Smooth muscle cell (in vitro differentiated cells): Measurements from ENCODE around the gene ATE1. TPM values are rescaled to one million over a fixed set of nuclear protein-coding genes. Genes with fewer than 3 reads are reported as not detected.
A peak's percentile ranks its signal among the peaks of the same experiment; 100 is the strongest.
"Not testable (repeated sequence)": the region's sequence is repeated elsewhere in the genome, so short reads cannot be mapped to it uniquely, and the experiment has no call there.

Experiments
- DNase-seq: peaks from one replicate; lab custom pipeline; 2025; ENCODE audit not compliant: unreplicated experiment; lab: John Stamatoyannopoulos, UW
- H2AFZ ChIP-seq: fragments of 200-600 bp; sonication (generic); 2 replicates; pipeline ENCODE4 v1.6.0; 2016; ENCODE audit warnings: antibody characterized with exemption, low read depth, mild to moderate bottlenecking
- H3F3A ChIP-seq: fragments of 200-600 bp; sonication (generic); 2 replicates; pipeline ENCODE4 v1.6.0; 2017; ENCODE audit warnings: antibody characterized with exemption, low read depth
- H3K27ac ChIP-seq: fragments of 200-600 bp; sonication (generic); 2 replicates; pipeline ENCODE4 v1.5.1; 2016; ENCODE audit warnings: low read depth, mild to moderate bottlenecking
- H3K27me3 ChIP-seq: fragments of 200-600 bp; sonication (generic); 2 replicates; pipeline ENCODE4 v1.6.1; 2016; ENCODE audit warnings: low read depth, mild to moderate bottlenecking
- H3K36me3 ChIP-seq: fragments of 200-600 bp; sonication (generic); 2 replicates; pipeline ENCODE4 v1.5.1; 2016; ENCODE audit warnings: low read depth
- H3K4me1 ChIP-seq: fragments of 200-600 bp; sonication (generic); 2 replicates; pipeline ENCODE4 v1.5.1; 2016; ENCODE audit warnings: low read depth
- H3K4me2 ChIP-seq: fragments of 200-600 bp; sonication (generic); 2 replicates; pipeline ENCODE4 v1.6.0; 2016; ENCODE audit warnings: mild to moderate bottlenecking
- H3K4me3 ChIP-seq: fragments of 200-600 bp; sonication (generic); 2 replicates; pipeline ENCODE4 v1.5.1; 2016; ENCODE audit warnings: mild to moderate bottlenecking
- H3K79me2 ChIP-seq: fragments of 200-600 bp; sonication (generic); 2 replicates; pipeline ENCODE4 v1.6.0; 2016; ENCODE audit warnings: low read depth, mild to moderate bottlenecking
- H3K9ac ChIP-seq: fragments of 200-600 bp; sonication (generic); 2 replicates; pipeline ENCODE4 v1.6.0; 2016; ENCODE audit warnings: low read depth
- H3K9me3 ChIP-seq: fragments of 200-600 bp; sonication (generic); replicated peaks from 2 replicates; pipeline ENCODE4 v1.5.1; 2016; ENCODE audit warnings: low read depth
- H4K20me1 ChIP-seq: fragments of 200-600 bp; sonication (generic); 2 replicates; pipeline ENCODE4 v1.6.0; 2016; ENCODE audit warnings: low read depth
- WGBS: methylation state at CpG from one replicate; pipeline ENCODE4 v1.1.7; 2016; ENCODE audit warnings: low lambda C conversion rate; 5-methylcytosine and 5-hydroxymethylcytosine counted together
- polyA plus RNA-seq: library from polyadenylated mRNA; unstranded; fragments of >200 nt; fragmentation: Nextera tagmentation; extraction: Ambion mirVana; gene quantifications from 2 replicates; pipeline ENCODE4 v1.2.1, GENCODE V29; 2016
- total RNA-seq: library from RNA; depleted of rRNA; stranded (reverse); fragments of >200 nt; gene quantifications from 2 replicates; pipeline ENCODE4 v1.2.3, GENCODE V29; 2014
- TF ChIP-seq, protein P1 (sequence below): fragments of 200-600 bp; sonication (generic); IDR thresholded peaks from 2 replicates; pipeline ENCODE4 v1.5.1; 2017; ENCODE audit warnings: borderline replicate concordance, mild to moderate bottlenecking, antibody characterized with exemption; ENCODE audit not compliant: insufficient read depth, poor library complexity, severe bottlenecking

Gene ATE1
- total and polyA plus RNA-seq, 2 experiments from 2014 or later = 9.1 to 20.7 TPM

DNA sequence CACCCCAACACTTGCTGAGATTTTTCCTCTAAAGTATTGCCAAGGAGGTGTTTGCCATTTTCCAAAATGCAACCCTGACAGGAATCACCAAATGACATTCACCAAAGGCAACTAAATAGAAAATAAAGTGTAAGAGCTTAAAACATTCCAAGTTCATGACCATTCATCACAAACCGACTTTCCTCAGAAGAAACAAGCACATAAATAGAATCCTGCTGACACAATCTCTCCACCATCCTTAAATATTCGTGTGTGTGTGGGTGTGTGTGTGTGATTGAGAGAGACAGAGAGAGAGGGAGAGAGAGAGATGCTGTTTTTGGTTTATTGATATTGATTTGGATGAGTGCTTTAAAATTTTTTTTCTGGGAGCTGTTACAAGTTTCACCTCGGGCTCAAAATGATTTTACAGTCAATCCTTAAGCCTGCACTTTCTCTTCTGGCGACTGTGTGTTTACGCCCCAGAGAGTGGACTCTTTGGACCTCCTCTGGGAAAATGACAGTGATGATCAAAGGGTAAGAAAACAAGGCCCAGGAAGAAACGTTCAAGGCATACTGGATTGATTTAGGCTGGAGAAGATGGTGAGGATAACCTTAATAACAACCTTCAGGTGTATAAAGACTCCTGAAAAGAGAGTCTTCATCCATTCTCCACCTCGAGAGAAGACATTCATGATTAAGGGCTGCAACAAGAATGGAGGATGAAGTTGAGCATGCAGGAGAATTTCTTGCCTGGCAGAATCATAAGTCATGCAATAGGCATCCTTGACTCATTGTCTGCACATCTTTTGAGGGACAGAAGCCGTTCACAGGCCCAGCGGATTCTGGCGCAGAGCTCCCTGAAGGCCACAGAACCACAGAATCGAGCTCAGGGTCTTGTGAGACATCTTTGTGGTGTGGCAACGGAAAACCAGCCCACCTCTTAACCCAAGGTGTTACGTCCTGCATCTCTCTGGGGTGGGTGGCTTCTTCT is 225.2 kb downstream of the ATE1 start:
- Histone ChIP-seq H4K20me1 (no peaks in the 10 kb centered on the region), H3K4me1 (peaks cover 6% of the 10 kb centered on the region), H3F3A (peaks cover 7% of the 10 kb centered on the region), H3K27me3 (no peaks in the 10 kb centered on the region), H3K4me2 (peak overlapping the region; percentile 79), H3K36me3 (no peaks in the 10 kb centered on the region), H3K27ac (peak overlapping the region; percentile 98), H3K9ac (peak overlapping the region; percentile 90), H3K9me3 (no peaks in the 10 kb centered on the region), H3K4me3 (no peak overlapping the region), H3K79me2 (no peaks in the 10 kb centered on the region), H2AFZ (no peak overlapping the region)
- 8% methylated on average over 13 of the region's 13 CpGs for WGBS
- TF ChIP-seq, protein P1, sequence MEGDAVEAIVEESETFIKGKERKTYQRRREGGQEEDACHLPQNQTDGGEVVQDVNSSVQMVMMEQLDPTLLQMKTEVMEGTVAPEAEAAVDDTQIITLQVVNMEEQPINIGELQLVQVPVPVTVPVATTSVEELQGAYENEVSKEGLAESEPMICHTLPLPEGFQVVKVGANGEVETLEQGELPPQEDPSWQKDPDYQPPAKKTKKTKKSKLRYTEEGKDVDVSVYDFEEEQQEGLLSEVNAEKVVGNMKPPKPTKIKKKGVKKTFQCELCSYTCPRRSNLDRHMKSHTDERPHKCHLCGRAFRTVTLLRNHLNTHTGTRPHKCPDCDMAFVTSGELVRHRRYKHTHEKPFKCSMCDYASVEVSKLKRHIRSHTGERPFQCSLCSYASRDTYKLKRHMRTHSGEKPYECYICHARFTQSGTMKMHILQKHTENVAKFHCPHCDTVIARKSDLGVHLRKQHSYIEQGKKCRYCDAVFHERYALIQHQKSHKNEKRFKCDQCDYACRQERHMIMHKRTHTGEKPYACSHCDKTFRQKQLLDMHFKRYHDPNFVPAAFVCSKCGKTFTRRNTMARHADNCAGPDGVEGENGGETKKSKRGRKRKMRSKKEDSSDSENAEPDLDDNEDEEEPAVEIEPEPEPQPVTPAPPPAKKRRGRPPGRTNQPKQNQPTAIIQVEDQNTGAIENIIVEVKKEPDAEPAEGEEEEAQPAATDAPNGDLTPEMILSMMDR = no peak
- DNase-seq = no peak

DNA sequence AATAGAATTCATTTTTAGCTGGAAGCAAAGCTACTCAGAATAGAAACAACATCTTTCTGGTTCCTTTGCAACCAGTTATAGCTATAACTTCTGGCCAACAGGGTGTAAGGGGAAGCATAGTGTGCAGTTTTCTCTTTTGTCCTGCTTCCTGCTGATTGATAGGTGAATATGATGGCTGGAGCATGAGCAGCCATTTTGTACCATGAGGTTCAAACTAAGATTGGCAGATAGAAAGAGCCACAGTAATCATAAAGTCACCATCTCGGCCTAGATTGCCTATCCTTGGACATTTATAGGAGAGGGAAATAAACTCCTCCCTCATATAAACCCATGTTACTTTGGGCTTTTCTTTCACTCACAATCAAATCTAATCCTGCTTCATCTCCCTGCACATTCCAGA is 227.4 kb downstream of the ATE1 start:
- DNase-seq = no peak
- H3K27me3 ChIP-seq = no peaks in the 10 kb centered on the region
- H3K36me3 ChIP-seq = no peaks in the 10 kb centered on the region
- no peak overlapping the region for H3K4me2 ChIP-seq
- no peaks in the 10 kb centered on the region for H4K20me1 ChIP-seq
- no peak overlapping the region for H3K4me3 ChIP-seq
- 100% methylated on average over 1 of the region's 1 CpG for WGBS
- H3K9ac ChIP-seq = no peak overlapping the region
- no peak overlapping the region for H2AFZ ChIP-seq
- H3K27ac ChIP-seq = no peak overlapping the region
- H3K4me1 ChIP-seq = peaks cover 9% of the 10 kb centered on the region
- no peaks in the 10 kb centered on the region for H3K79me2 ChIP-seq
- no peaks in the 10 kb centered on the region for H3K9me3 ChIP-seq
- H3F3A ChIP-seq = peaks cover 7% of the 10 kb centered on the region
- TF ChIP-seq, protein P1 = no peak

DNA sequence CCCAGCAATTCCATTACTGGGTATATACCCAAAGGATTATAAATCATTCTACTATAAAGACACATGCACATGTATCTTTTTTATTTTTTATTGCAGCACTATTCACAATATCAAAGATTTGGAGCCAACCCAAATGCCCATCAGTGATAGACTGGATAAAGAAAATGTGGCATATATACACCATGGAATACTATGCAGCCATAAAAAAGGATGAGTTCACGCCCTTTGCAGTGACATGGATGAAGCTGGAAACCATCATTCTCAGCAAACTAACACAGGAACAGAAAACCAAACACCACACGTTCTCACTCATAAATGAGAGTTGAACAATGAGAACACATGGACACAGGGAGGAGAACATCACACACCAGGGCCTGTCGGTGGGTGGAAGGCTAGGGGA is 228.1 kb downstream of the ATE1 start:
- H2AFZ ChIP-seq, H3K9ac ChIP-seq, H3K79me2 ChIP-seq, H3K27ac ChIP-seq, H4K20me1 ChIP-seq, H3K36me3 ChIP-seq, H3K27me3 ChIP-seq, H3K4me2 ChIP-seq, DNase-seq, H3F3A ChIP-seq, H3K4me3 ChIP-seq, H3K9me3 ChIP-seq: not testable (repeated sequence)
- H3K4me1 ChIP-seq = peaks cover 14% of the 10 kb centered on the region
- 97% methylated on average over 3 of the region's 3 CpGs for WGBS

DNA sequence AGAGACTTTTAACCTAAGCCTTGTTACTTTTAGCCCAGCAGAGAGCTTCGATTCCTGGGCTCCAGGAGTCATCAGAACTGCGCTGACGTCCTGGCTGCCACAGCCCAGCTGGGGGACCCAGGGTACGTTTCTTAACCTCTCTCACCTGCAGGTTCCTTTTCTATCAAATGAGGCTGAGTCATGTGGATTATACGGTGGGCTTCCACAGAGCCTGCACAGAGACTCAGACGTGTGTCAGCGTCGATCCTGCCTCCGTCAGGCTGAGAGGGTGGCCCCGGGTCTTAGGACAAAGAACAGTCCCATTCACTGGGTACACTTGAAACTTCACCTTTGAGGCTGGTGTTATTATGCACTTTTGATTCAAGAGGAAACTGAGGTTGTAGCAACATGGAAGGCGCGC is 228.9 kb downstream of the ATE1 start:
- TF ChIP-seq, protein P1 = no peak
- Histone ChIP-seq H3F3A (peaks cover 7% of the 10 kb centered on the region), H3K4me2 (no peak overlapping the region), H3K9ac (no peak overlapping the region), H2AFZ (no peak overlapping the region), H3K4me1 (peaks cover 14% of the 10 kb centered on the region), H3K79me2 (no peaks in the 10 kb centered on the region), H3K9me3 (no peaks in the 10 kb centered on the region), H4K20me1 (no peaks in the 10 kb centered on the region), H3K4me3 (no peak overlapping the region), H3K27me3 (no peaks in the 10 kb centered on the region), H3K36me3 (no peaks in the 10 kb centered on the region), H3K27ac (peak overlapping the region; percentile 39)
- WGBS = 78% methylated on average over 12 of the region's 12 CpGs
- no peak for DNase-seq
